HG03045 (cell line): Measurements from ENCODE around the gene SYTL5.
"Not testable (repeated sequence)": the region's sequence is repeated elsewhere in the genome, so short reads cannot be mapped to it uniquely, and the experiment has no call there.

ENCODE experiments used
- ATAC-seq: cut with Tn5 transposase; IDR thresholded peaks from one replicate; pipeline ENCODE4 v1.9.1; 2021; ENCODE audit warnings: mild to moderate bottlenecking, moderate library complexity; ENCODE audit not compliant: unreplicated experiment

Gene SYTL5

DNA sequence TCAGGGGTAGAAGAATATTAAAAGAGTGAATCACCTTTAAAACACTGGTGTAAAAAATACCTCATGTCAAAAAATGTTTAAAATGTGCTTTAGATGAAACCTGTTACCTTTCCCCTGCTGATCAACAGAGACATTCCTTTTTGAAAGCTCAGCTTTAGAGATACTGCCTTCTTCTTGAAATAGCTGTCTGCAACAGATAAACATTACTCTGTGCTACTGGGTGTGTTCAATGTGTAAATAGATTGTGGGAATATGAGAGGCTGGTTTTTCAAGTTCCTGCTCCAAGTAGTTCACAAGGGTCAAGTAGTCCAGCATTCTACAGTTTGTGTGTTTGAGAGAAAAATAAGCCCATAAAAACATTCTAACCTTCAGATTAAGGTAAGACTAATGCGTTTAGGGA, at the start of gene SYTL5:
SYTL5 (plus strand) TSS at position 263 of the 400 bp plus-strand sequence. CDS start 27,337 bp downstream, outside the sequence.
- ATAC-seq = no peak

DNA sequence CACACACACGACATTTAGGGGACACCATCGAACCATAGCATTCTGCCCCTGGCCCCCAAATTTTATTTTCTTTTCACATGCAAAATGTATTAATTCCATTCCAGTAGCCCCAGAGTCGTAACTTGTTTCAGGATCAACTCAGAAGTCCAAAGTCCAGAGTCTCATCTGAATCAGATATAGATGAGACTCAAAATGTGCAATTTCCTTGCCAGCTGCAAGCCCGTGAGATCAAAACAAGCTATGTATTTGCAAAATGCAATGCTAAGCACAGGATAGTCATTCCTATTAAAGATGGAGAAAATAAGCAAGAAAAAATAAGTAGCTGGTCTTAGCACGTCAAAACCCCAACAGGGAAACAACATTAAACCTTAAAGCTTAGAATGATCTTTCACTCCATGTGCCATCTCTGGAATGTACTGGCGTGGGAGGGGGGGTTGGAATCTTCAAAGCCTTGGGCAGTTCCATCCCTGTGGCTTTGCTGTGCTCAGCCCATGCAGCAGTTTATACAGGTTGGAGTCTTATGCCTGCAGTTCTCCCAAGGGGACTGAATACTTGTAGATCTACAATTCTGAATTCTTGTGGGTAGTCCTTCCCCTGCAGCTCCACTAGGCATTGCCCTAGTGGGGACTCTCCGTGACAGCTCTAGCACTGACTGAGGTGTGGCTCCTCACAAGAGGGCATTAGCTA, 47.7 kb upstream of the SYTL5 start:
- no peak for ATAC-seq

DNA sequence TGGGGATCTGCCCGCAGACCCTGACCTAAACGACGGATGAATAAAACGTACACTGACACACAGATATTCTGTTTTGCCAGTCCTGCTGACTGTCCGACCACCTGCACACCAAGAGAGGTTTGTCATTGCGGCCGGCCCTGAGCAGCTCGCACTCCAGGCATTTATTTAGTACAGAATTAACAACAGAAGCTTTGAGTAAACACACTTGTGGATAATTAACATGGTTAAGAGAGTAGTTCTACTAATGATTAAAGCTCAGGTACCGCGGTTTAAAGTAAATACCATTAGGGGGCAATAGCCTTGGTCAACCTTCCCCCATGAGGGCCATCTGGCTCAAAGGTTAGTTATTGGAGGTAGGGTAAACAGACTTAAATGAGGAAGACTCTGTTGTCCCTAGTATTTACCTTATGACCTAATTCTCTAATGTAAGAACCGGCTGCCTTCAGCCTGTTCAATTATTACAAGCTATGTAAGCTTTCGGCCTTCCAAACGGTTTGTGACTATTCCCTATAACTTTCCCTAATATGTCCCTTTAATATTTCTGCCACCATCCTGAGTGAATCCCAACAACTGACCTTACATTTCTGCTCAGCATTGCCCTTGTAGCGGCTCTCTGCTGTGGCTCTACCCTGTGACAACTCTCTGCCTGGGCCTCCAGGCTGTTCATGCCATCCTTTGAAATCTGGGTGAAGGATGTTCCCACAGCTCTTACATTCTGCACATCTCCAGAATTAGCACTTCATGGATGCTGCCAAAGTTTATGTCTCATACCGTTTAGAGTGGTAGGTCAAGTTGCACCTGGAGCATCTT, 46.9 kb upstream of the SYTL5 start:
- ATAC-seq = no peak

DNA sequence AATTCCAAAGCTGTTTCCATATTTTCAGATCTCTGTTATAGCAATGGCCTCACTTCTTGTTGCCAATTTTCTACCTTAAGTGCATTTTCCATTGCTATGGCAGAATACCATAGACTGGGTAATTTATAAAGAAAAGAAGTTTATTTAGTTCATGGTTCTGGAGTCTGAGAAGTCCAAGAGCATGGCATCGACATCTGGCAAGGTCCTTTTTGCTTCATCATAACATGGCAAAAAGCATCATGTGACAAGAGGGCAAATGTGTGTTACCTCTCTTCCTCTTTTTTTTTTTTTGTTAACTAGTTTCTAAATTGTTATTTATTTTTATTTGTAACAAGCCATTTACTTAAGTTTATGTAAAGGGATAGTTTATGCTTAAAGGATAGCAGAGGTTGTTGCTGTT, 45.2 kb upstream of the SYTL5 start:
- no peak for ATAC-seq

DNA sequence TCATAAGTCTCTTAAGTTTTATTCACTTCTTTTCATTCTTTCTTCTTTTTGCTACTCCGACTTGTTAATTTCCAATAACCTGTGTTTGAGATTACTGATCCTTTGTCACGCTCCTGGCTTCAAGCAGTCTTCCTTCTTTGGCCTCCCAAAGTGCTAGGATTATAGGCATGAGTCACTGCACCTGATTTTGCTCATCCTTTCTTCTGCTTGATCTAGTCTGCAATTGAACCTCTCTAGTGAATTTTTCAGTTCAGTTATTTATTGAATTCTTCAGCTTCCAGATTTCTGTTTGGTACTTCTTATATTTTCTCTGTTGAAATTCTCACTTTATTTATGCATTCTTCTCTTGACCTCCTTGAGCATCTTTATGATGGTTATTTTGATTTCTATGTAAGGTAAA, 38.6 kb upstream of the SYTL5 start:
- no peak for ATAC-seq

DNA sequence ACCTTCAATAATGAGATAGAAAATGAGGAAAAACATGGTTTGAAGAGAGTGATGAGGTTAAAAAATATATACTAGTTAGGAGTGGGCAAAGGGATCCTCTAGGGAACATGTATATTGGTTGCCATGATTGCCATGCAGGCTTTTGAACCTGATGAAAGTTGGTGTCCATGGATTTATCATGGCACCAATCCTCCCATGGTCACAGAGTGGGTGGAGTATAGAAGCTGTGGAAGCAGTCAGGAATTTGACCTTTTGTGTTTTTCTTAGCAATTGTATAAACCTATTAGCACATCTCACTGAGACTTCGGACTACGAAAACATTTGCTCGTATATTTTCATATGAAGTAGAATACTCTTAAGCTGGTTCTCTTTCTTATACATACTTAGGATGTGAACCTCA, 30.9 kb upstream of the SYTL5 start:
- no peak for ATAC-seq

DNA sequence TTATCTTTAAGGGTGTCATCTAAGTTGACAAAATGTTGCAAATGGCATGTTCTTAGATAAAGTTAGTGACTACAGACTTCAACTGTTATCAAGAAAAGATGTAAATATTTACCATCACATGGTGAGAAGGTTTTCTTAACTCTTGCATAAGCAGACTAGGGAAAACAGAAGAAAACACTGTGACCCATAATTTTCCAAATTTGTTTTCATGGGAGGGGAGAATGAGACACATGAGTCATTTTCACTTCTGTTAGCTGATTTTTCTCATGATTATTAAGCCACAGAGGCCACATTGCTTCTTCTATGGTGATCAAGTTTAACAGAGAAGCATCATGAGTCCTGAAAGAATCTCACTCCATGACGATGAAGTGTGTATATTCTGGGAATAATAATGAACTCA, 30.2 kb upstream of the SYTL5 start:
- no peak for ATAC-seq

DNA sequence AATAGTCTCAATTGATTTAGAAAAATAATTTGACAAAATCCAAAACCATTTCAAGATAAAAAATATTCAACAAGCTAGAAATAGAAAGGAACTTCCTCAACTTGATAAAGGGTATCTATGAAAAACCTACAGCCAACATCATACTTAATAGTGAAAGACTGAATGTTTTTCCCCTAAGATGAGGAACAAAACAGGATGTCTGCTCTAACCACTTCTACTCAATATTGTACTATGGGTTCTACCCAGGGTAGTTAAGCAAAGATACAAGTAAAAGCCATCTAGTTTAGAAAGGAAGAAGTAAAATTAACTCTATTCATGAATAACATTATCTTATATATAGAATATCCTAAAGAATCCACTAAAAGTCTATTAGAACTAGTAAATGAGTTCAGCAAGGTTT, 21.5 kb upstream of the SYTL5 start:
- no peak for ATAC-seq

DNA sequence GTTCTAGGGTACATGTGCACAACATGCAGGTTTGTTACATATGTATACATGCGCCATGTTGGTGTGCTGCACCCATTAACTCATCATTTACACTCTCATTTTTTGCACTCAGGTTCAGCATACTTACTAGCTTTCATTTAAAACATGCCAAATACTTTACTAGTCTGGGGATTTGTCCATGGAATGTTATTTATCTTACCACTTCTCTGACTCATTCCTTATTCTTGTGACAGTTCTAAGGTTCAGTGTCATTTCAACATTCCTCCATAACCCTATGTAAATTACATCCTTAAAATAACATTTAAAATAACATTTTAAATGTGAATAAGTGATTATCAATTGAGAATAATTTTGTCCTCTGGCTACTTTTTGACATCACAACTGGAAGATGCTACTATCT, 19.5 kb upstream of the SYTL5 start:
- ATAC-seq = no peak

DNA sequence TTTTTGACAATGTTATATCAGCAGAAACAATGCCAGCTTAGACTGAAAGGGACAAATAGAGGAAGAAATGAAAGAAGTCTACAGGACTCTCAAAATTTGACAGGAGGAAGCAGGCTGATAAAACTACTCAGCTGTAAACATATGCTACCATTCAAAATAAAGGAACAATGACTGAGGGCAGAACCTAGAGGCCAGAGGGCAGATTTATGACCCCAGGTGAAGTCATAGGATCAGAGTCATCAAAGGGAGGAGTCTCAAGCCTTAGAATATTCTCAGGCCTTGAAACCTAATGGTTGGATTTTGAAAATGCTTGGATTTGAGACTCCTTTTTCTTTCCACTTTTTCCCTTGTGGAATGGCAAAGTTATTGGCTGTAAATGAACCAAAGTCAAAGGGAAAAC, 17.0 kb upstream of the SYTL5 start:
- ATAC-seq = no peak

DNA sequence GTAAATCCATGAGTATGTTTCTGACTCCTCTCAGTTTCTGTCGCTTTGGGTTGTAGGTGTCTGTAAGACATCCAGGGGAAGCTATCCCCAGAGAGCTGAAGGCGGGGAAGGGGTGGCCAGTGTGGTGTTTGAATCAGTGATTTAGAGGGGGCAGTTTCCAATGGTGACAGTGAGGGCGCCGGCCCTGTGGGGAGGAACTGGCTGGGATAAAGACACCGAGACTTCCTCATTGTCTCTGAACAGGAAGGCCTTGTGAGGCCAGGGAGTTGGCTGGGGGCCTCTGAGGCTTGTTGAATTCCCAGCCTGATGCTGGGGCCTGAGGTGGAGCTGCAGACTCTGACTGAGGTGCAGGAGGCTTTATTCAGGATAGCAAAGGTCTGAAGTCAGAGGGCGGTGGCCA, 15.1 kb upstream of the SYTL5 start:
- not testable (repeated sequence) for ATAC-seq

DNA sequence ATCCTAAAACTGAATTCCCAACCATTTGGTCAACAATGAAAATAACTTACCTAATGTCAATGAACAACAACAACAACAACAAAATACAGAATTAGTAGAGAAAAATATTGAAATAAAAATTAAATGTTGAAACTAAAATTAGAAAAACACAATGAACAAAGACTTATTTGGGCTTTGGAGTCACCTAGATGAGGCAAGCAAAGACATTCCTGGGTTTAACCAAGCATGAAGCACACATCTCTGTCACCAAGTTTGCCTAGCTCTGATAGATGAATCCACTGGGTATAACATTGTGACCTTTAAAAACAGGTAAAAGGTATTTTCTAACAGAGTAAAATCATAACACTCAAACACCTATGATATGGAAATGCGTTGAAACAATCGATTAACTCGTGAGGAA, 13.2 kb upstream of the SYTL5 start:
- ATAC-seq = no peak

DNA sequence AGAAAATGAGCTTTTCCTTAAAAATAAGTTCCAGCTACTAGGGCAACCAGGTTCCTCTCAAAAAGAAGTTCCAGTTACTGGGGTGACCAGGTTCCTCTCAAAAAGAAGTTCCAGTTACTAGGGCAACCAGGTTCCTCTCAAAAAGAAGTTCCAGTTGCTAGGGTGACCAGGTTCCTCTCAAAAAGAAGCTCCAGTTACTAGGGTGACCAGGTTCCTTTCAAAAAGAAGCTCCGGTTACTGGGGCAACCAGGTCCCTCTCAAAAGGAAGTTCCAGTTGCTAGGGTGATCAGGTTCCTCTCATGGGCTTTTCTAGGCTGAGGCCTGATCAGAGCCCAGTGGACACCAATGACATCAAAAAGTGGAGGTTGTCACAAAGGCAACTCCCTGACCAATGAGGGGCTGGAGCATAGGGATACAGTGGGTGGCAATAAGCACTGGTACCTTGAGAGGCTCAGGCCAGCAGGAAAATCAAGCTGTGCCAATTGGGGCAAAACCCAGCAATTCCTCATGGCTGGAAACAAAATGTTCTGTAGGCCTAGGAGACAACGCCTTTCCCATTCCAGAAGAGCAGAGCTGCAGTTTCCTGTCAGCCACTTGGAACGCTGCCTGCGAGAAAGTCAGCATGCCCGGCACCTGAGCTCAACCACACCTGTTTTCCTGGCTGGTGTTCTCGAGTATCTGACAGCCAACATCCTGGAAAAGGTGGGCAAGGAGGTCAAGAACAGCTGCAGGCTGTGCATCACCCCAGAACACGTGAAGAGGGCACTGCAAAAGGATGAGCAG, 12.3 kb upstream of the SYTL5 start:
- no peak for ATAC-seq

DNA sequence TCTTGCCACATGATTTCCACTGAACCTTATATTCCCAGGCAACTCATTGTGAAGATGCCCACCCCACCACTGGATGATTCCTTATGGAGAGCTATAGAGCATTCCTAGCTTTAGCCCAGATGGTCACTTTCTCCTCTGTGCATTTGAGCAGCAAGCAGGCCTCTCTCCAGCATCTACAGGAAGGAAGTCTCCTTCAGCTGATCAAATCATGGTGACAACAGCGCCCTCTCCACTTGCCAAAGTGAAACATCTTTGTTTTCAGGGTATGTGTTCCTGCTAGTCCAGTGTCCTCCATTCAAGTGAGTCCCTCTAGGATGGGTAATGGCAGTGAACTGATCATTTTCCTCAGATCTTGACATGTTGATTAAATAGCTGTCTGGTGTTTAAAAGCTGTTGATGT, 10.9 kb upstream of the SYTL5 start:
- ATAC-seq = no peak

DNA sequence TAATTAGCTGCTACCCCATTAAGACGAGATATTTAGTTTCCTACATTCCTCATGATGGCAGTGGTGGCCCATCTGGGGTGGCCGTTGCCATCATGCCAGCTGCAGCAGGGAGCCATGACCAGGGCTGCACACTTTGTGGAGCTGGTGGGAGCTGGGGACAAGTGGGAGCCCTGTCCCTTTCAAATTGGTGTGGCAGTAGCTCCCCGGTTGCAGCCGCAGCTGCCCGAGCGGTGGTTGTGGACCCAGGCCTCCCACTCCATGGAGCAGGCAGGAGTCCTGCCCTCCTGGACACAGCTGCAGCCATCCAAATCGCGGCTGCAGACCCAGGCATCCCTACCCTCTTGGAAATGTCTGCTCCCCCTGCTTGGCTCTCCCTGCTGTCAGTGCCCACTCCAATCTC, 9.3 kb upstream of the SYTL5 start:
- no peak for ATAC-seq

DNA sequence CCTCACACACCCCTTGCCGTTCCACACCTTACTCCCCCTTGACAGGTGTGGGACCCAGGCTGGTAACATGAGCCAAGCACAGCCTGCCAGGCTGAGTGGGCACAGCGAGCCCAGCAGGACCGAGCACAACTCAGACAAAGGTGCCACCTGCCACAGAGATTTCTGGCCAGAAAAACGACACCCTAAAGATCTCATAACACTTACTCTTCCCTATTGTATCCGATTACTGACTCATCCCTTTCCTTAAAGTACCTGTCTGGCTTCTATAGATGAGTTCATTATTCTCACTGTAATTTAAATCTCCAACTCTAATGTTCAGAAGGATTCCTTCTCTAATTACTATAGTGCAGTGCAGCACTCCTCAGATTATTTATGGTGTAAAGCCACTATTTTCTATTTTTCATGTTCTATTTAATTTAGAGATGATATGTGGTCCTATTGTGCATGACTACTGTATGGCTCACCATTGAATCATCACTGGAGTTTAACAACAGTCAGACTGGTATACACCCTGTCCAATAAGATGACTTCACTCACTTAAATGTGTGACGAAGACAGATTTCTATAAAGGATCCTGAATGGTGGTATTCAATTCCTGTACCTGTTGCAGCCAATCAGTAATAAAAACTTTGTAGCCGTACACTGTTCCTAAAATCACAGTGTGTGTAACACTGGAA, 7.6 kb upstream of the SYTL5 start:
- ATAC-seq = no peak

DNA sequence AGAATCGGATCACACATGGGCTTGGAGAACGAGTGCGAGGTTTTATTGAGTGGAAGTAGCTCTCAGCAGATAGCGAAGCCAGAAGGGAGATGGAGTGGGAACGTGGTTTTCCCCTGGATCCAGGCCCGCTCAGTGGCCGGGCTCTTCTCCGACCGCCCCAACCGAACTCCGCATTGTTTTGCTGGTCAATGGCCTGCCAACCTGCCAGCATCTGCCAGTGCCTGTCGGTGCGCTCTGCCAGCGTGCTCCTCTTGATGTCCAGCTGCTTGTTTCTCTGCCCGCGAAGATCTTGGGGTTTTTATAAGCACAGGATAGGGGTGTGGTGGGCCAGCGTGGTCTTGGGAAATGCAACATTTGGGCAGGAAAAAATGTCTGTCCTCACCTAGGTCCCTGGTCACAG, 5.6 kb upstream of the SYTL5 start:
- no peak for ATAC-seq

DNA sequence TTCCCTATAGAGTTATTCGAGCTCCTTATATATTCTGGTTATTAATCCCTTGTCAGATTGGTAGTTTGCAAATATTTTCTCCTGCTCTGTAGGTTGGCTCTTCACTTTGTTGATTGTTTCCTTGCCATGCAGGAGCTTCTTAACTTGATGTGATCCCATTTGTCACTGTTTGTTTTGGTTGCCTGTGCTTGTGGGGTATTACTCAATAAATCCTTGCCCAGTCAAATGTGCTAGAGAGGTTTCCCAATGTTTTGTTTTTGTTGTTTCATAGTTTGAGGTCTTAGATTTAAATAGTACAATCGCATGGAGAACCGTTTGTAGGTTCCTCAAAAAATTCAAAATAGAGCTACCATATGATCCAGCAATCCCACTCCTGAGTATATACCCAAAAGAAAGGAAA, 2.3 kb upstream of the SYTL5 start:
- no peak for ATAC-seq

DNA sequence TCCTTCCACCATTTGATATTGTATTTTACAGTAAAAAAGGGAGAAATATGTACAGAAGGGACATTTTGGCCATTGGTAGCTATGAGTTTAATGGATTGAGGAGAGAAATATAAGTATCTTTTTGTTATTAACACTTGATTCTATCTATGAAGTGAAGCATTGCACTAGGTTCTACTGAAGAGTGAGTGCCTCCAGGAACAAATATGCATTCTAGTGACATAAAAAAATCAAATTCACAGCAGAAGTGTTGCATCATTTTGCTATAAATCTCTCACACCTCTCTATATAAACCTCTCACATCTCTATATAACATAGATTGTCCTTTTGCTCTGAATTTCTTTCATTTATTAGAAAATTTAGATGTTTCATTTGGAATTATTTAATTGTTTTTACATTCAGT, 425 bp downstream of the SYTL5 start:
- no peak for ATAC-seq

DNA sequence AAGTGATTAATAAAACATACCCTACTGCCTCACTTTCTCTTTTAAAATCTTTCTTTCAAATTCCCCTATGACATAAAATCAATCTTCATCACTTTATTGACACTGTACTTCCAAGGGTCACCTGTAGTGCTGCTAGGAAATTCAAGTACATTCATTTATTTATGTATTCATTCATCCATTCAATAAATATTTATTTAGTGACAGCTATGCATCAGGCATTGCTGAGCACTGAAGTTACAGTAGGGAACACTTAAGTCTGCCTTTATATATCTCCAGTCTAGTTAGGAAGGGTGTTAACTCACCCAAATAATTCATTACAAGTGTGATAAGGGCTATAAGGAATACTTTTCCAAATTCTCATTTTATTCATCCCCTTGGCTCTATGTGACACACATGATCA, 2.3 kb downstream of the SYTL5 start:
- no peak for ATAC-seq

DNA sequence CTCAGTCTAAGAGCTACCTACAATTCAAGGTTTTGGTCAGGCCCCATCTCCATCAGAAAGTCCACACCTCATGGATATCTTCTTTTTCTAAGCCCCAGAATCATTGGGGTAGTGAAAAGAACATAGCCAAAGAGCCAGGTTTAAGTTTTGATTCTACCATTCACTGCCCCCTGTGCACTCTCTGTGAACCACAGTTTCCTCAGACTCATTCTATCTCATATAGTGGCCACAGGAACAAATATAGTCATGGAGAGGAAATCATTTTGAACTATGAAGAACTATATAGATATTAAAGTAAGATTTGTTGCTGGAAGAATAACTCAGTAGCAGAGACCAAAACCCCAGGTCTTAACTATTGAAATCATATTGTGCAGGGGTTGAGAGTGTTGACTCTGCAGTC, 3.3 kb downstream of the SYTL5 start:
- no peak for ATAC-seq
